Measurements from ENCODE around the gene RAD51AP1.

Gene RAD51AP1

DNA sequence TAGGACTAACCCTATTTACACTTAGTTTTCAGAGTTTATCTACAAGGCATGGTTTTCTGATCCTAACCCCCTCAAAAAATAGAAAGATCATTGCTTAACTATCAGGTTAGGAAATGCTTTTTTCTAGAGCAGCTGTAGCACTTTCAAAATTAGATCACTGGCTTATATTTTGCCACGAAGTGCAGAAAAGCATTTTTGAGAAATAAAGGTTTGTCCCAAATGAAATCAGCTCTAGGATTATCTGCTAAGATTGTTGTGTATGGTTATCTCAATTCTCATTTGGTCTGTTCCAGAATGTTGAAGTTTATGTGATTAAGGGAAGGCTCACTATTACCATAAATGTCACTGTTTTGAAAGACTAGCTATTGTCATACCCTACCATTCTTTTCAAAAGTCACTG is 13.5 kb downstream of the RAD51AP1 start:
- DNase-seq (ENCODE audit: low read depth): no peak

DNA sequence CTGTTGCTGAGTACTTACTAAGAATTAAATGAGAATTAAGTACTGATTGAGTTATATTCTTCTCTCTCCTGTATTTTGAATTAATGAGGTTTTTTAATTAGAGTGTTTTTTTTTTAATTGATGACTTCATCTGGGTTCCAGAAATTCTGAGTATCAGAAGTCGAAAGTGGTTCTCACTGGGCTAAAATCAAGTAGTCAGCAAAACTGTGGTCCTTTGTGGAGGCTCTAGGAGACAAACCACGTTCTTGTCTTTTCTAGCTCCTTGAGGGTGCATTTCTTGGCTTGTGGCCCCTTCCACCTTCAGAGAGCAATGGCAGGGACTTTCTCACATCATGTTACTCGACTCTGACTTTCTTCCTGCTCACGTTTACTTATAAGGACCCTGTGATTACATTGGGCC is 15.3 kb downstream of the RAD51AP1 start:
- DNase-seq (ENCODE audit: low read depth): no peak

DNA sequence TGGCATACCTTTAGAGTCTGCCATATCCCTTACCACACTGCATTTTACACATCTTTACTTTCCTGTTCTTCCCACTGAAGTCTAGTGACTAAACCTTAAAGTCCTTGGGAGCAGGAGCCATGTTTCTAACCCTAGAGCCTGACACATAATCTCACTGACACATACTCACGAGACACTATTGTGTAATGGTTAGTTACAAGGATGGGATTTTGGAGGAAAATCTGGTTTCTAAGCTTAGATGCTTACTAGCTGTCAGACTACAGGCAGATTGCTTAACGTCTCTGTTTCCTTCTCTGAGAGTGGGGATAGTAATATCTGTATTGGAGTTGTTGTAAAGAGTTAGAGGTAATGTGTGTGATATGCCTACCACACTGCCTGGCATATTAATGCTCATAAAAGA is 17.1 kb downstream of the RAD51AP1 start:
- DNase-seq (ENCODE audit: low read depth): peak; percentile 81

DNA sequence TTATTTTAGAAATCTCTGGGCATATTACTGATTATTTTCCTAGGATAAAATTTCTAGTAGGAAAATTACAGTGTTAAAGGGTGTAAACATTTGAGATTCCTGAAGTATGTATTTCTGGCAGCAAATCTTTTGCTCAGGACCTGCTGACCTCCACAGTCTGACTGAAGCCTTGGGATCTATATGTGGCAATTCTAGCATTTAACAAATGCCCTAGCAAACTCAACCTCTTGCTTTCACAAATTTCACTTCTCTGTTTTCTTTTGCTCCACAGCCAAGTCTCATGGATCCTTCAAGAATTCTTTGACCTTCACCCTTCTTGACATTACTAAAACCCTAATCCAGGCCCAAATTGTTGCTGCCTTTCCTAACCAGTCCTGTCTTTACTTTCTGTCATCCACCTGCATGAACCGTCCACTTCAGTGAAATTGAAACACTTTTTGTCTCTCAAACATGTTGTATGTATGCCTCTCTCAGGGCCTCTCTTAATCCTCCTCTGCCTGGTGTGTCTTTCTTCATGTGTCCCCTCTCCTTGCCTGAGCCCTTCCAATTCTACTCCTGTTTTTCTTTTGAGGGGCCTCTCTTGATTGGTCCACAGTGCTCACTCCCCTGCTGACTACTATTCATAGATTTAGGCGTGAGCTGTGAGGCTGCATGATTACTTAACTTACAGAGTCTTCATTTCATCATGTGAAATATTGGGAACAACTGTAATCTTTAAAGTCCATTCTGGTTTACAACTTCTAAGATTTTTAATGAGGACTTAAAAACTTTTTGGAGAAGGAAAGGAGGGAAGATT is 18.2 kb downstream of the RAD51AP1 start:
- DNase-seq (ENCODE audit: low read depth): no peak

DNA sequence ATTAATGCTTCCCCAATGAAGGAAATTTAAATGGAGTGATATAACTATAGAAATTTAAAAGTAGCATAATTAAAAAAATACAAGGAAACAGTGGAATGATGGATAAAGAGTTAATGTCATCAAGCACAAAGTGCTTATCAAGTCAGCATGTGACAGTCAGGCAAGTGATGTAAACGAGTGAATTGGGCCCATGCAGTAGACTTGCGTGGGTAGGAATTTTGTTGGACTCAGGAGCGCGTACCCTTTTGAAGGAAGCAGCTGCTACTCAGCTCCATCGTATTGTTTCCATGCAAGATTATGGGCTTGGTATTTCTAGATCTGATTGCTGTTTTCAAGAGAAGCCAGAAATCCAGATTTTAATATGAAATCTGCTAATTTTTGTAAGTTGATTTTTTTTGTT is 18.9 kb downstream of the RAD51AP1 start:
- no peak for DNase-seq (ENCODE audit: low read depth)

DNA sequence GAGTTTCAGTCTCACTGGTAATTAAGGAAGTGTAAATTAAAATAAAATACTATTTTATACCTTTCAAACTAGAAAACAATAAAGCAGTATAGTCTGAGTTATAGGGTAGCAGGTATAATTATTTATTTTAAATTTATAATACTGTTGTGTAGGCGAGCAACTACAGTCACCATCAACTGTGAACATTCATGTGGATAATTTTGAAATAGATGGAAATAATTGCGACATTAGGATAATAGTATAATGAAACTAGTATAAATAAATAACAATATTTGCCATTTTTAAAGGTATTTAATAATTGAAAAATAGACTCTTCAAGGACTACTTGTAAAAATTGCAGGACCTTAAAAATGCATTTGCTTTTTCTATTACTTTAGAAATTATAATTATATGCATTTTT is 19.5 kb downstream of the RAD51AP1 start:
- no peak for DNase-seq (ENCODE audit: low read depth)

DNA sequence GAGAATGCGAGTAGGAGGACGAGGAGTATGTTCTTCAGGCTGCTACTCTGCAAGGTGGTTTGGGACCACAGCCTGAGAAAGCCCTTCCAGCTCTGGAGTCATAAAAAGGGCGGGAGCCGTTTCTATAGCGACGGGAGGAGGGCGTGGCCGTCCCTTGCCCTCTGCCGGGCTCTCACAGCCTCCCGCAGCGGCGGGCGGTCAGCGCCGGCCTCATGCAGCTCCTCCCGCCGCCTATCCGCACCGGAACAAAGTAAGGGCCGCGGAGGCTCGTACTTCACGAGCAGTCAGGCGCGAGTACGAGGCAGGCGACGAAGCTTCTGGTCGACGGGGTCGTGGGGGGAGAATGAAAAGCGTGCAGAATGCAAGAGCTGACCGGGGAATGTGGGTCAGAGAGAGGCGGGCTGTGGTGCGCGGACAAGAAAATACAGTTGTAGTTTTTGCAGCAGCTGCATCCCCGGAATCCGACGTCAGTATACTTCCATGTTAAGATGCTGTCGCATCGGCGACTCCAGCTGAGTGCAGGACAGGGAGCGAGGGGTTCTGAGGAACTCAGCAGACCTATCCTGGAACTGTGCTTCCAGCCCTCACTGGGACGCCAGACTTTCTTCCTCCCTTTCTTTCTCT is 23.5 kb downstream of the RAD51AP1 start, which contains the start of gene DYRK4:
DYRK4 (plus strand) TSS at position 175 of the 624 bp plus-strand sequence; CDS start at position 213, 38 bp downstream.
- peak; percentile 76 for DNase-seq (ENCODE audit: low read depth)

DNA sequence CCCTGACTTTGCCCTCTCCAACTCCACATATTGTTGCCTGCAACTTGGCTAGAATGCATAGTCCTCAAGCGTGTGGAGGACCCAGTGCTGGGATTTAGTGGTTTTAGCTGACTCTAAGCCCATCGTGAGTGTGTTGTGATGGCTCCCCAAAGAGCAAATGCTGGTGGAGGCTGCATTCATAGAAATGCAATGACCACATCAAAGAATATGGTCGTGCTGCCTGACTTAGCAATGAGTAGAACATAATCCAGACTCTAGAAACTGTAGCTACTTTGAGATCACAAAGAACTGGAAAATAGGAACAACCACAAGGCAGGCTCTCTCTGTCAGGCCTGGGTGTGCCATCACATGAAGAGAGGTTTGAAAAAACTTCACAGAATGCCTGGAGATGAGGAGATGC is 24.6 kb downstream of the RAD51AP1 start:
- DNase-seq (ENCODE audit: low read depth): no peak

DNA sequence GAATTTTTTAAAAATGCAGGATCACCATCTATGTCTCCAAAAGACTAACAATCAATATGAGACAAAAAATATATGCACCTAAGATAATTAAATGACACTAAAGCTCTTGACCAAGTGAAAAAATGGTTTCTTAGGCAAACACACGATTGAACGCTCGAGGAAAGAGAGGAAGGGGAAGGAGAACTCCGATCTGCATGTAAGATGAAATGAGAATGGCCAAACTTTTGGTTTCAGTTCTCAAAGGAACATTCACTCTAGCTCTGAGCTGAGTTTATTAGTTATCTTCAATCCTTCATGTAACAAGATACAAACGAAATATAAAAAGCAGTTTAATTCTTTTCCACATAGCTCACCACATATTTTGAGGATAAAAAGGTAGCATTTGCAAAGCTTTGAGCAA is 26.1 kb downstream of the RAD51AP1 start:
- DNase-seq (ENCODE audit: low read depth): no peak

DNA sequence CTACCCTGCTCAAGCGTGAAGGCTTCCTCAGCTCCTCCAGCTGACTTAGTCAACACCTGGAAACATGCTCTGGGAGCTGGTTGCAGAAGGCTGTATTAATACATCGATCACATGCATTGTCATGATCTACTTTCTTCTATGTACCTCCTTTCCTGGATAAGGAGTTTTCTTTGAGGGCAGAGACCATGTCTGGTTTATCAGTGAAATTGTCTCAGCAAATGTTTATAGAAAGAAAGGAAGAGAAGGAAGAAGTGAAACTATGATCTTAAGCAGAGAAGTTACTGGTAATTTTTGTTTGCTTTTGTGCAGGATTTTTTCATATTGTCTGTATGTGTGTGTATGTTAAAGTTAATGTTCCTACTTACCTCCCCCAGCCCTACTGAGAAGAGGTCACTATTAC is 27.8 kb downstream of the RAD51AP1 start:
- no peak for DNase-seq (ENCODE audit: low read depth)

DNA sequence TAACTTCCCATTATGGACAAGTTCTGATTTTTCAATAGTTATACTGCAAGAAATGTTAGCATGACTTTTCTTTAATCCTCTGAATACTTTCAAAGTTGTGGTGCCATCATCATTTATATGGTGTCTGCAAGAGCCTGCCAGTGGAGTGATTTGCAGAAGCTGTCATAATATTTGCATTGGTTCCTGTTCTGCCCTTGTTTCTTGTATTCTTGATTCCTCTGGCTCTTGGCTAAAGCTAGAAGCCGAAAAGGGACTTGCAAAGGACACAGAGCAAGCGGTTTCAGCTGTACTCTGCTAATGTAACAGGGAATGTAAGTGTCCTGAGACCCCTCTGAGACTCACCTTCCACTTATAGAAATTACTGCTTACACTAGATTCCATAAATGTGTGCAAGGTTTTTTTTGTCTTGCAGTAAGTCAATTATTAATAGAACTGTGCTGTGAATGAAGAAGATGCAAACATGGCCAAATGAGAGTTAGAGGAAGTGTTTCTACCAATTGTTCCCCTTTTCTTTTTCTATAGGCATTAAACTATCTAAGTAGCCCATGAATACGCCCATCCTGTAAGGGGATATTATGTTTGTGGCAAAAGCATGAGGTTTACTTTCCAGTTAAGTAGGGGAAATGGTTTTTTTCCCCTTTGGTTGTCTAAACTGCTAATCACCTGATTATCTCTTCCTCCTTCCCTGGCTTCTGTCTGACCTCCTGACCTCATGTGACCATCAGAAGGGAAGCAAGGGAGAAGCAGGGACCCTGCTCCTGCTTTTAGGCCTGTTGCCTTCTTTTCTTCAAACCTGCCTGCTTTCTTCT is 28.6 kb downstream of the RAD51AP1 start:
- no peak for DNase-seq (ENCODE audit: low read depth)

DNA sequence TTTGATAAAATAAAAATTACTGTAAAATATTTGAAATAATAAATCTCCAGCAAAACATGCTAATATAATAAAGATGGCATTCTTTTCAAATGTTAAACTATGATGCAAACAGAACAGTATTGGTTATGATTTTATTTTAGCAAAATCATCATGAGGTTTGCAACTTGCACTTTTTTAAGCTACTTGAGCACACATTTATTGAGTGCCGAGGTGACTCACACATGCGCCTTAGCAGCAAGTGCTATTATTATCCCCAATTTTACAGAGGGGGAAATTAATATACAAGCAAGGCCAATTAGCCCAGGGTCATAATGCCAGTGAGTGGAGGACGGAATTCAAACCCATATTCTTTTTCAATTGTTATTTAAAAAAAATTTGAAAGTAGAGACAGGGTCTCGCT is 30.6 kb downstream of the RAD51AP1 start:
- no peak for DNase-seq (ENCODE audit: low read depth)

DNA sequence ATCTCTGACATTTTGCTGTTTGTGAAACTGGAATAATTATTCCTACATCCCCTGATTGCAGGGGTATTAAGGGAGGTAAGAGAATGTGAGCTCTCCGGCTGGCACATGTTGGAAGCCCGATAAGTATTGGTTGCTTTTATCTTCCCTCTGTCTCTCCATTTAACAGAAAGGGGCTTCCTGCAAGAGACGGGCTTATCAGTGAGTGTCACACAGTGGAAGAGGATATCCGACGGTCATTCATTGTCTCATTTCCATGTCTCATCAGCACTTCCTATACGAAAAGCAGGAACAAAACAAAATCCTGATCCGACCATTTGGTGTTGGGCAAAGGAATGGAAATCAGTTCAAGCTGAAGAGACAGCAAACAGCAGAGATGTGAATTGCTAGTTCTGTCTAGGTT is 34.0 kb downstream of the RAD51AP1 start:
- DNase-seq (ENCODE audit: low read depth): no peak

DNA sequence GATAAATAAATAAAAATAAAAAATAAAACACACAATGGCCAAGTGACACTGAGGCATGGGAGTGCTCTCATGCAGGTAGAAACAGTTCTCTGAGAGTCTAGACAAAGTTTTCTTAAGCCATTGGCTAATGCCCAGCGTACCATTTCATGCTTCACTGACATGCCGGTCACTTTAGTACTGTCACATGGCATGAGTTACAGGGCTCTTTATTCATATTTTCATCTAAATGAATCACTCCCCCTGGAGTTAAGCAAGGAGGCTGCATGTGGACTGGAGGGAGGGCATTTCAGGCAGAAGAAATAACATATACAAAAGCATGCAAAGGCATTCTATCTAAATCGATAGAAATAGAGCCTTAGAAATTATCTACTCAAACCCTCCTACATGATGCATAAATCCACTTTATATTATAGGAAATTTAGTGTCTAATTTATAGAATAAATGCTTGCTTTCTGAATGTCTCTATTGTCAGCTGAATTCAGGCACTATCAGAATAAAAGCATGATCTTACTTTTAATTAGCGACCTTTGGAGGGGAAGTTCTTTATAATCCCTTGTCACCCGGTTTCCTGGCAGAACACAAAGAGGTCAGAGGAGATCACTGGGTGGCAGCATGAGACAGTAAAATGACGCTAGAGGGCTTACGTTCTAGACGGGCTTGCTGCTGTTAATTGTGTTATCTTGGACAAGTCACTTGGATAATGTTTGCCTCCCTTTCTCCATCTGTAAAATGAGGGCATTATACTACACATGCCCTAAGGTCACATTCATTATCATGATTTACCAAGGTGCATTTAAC is 40.8 kb downstream of the RAD51AP1 start:
- DNase-seq (ENCODE audit: low read depth): peak; percentile 12

DNA sequence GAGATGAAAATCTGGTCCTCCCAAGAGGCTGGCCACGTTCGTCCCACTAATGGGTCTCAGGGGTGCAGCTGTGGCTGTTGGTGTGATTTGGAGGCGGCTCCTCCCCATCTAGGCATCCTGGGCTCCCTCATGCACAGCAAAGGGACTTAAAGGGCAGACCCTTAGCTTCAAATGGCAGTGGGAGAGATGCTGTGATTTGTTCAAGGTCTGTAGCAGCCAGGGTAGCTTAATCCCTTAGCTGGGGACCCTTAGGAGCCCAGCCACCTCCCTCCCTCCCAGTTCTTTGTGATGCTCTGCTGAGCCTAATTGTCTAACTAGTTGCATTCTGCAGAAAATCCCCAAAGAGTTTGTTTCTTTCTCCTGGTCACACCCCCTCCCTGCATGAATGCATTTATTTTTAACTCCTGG is 41.6 kb downstream of the RAD51AP1 start:
- no peak for DNase-seq (ENCODE audit: low read depth)

DNA sequence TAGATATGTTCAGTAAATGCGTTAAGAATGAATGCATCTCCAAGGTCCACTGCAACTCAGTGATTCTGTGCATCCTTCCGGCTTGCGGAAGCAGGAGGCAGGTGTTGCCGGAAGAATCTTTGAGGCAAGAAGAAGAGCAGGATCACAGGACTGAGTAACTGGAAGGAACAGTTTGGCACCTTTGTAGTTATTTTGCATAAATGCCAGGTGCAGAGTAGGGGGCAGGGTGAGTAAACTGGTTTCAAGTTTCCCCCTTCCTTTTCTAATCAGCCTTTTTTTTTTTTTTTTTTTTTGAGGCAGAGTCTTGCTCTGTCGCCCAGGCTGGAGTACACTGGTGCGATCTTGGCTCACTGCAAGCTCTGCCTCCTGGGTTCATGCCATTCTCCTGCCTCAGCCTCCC is 45.6 kb downstream of the RAD51AP1 start:
- no peak for DNase-seq (ENCODE audit: low read depth)

DNA sequence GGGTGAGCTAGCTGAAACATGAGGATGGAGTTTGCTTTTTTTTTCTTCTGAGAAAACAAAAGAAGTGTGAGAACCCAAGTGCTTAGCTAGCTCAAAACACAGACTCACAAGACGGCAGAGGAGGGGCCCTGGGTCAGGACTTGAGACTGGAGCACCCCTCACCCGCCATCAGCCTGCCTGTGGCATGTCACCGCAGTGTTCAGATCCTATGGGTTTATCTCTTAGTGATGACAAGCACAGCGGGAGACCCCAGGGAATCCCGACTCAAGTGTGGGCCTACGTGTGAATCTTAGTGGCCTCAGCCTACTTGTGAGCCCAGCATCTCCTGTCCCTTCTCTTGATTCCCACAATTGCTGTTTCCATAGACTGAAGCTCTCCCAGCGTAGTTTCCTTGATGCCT is 46.2 kb downstream of the RAD51AP1 start:
- DNase-seq (ENCODE audit: low read depth): no peak

DNA sequence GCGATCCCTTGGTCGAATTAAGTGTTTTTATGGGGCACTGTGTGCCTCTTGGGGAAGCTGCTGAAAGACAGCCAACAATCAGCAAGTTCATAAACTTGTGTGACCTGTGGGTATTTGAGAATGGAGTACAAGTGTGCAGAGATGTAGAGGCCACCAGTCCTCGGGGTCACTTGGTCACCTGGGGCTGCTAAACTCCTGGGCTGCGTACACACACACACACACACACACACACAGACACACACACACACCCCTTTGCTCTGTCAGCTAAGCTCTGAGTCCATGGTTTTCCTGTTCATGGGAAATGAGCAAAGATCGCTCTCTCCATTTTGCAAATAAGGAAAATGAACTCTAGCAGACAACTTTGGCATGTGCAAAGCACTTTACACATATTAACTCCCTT is 47.8 kb downstream of the RAD51AP1 start:
- DNase-seq (ENCODE audit: low read depth): no peak

DNA sequence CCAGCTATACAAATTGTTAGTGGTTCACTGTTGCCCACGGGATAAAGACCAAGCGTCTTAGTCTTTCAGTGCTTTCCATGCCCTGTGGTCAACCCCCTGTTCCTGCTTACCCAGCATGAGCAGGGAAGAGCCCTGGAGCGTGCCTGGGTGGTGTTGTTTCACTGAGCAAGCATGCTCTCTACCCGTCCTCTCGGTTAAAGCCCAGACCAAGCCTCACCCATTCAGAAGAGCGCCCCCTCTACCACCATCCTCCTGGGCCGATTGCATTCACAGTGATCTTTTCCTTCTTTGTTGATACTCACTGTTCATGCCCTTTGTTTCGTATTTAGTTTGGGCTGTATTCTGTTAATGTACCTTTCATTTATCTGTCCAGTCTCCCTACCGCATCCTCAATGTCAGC is 48.4 kb downstream of the RAD51AP1 start:
- no peak for DNase-seq (ENCODE audit: low read depth)

DNA sequence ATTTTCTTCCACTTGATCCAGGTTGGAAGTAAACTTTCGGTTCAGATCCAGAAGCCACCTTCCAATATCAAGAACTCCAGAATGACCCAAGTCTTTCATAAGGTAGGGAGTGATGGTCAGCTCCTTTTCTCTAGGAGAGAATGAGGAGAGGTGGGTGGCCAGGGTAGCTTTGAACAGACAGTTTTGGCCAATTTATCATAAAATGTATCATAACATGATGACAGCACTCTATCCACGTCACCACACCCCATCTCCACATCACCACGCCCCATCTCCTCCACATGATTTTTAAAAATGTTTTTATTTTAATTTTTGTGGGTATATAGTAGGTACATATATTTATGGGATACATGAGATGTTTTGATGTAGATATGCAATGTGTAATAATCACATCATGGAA is 50.2 kb downstream of the RAD51AP1 start:
- DNase-seq (ENCODE audit: low read depth): no peak

DNA sequence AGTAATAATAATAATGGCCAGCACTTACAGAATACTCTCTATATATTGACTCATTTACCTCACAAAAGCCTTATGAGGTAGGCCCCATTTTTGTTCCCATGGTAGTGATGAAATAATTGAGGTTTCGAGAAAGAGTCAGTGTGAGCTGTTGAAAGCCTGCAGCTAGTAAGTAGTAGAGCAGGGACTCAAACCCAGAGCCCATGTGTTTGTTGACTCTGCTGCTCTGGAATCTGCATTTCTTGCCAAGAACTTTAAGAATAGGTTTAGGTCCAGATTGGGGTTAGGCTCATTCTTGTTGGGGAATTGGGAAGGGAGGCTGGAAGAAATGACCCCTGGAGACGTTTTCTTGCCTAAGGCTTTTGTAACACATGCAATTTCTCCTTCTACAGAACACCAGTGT is 51.3 kb downstream of the RAD51AP1 start:
- DNase-seq (ENCODE audit: low read depth): no peak

DNA sequence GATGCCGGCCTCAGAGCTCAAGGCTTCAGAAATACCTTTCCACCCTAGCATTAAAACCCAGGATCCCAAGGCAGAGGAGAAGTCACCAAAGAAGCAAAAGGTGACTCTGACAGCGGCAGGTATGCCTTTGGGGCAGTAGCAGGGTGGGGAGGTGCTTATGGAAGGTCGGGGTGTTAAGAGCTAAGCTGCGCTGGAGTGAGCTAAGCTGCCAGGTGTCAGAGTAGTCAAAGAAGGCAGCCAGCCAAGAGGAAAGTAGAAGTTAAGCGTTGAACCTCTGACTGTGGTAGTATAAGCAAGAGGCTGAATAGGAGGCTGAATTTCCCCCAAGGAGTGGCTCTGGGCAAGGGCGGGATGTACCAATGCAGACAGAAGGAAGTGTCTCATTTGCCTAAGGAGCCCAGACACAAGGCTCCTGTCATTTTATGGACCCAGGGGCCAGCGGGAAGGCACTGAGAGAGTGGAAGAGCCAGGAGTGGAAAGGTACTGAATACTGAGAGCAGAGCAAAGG is 52.5 kb downstream of the RAD51AP1 start:
- DNase-seq (ENCODE audit: low read depth): no peak

Data from amniotic epithelial cell (primary cell).